GM10266 (cell line): Measurements from ENCODE around the gene CAPN13.

Source experiments
- DNase-seq: peaks from one replicate; pipeline ENCODE4 v3.0.0; 2012; ENCODE audit errors: extremely low spot score
- TF ChIP-seq, protein P1 (sequence below): IDR thresholded peaks from 2 replicates; pipeline ENCODE4 v1.5.1; 2012; ENCODE audit warnings: mild to moderate bottlenecking, low read depth; ENCODE audit not compliant: control insufficient read depth, insufficient read depth; ENCODE audit errors: missing control alignments

CAPN13 gene

DNA sequence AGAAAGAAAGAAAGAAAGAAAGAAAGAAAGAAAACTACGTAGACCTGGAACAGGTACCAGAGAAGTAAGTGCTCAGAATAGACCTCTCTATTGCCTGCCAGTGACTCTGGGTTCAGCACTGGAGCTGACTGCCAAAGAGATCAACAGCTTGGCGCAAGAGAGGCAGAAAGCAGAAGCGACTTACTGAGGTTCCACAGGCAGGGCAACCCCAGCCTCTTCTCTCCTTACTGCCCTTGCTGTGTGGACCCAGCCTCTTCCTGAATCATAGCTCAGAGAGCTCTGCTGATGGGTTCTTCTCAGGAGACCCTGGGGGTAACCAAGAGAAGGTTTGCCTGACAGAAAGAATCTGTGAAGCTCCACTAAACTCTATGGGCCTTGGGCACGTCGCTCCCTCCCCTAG is 7.1 kb downstream of the CAPN13 start:
- TF ChIP-seq, protein P1, sequence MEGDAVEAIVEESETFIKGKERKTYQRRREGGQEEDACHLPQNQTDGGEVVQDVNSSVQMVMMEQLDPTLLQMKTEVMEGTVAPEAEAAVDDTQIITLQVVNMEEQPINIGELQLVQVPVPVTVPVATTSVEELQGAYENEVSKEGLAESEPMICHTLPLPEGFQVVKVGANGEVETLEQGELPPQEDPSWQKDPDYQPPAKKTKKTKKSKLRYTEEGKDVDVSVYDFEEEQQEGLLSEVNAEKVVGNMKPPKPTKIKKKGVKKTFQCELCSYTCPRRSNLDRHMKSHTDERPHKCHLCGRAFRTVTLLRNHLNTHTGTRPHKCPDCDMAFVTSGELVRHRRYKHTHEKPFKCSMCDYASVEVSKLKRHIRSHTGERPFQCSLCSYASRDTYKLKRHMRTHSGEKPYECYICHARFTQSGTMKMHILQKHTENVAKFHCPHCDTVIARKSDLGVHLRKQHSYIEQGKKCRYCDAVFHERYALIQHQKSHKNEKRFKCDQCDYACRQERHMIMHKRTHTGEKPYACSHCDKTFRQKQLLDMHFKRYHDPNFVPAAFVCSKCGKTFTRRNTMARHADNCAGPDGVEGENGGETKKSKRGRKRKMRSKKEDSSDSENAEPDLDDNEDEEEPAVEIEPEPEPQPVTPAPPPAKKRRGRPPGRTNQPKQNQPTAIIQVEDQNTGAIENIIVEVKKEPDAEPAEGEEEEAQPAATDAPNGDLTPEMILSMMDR = no peak

DNA sequence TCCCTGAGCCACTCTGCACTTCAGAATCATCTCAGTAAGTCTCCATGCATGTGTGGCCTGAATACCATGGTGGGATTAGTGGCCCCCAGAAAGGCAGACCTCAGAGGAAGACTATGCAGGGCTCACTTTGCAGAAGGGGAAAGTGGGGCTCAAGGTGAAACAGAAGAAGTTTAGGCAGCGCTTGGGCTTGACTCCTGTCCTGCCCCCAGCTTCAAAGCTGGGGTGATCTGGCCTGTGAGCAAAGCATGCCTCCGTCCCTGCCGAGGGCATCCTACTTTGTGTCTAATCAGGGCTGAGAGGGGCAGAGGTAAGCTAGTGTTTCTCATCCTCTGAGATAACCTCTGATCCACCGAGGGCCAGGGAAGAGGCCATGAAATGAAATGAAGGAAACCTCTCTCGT is 7.9 kb downstream of the CAPN13 start:
- TF ChIP-seq, protein P1 = no peak
- no peak for DNase-seq

More for the DNA sequence above, 7.1 kb downstream of the CAPN13 start:
- no peak for DNase-seq

DNA sequence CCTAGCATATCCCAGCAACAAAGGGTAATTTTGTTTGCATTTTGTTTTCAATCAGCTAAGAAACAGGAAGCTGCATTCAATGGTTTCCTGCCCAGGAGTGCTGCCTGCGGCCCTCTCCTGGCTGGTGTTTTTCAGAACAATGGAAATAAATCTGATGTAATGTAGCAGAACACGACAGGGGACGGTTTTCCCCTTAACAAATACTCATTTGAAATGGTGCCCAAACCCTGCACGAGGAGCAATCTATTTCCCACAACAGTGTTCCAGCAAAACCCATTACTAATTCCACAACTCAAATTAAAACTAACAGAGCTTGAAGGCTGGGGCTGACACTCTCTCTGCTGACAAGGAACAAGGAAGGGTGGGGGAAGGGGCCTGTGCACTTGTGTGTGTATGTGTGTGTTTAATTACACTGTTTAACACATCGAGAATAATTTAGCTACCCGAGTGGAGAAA is 8.7 kb downstream of the CAPN13 start:
- TF ChIP-seq, protein P1 = no peak
- DNase-seq = no peak

DNA sequence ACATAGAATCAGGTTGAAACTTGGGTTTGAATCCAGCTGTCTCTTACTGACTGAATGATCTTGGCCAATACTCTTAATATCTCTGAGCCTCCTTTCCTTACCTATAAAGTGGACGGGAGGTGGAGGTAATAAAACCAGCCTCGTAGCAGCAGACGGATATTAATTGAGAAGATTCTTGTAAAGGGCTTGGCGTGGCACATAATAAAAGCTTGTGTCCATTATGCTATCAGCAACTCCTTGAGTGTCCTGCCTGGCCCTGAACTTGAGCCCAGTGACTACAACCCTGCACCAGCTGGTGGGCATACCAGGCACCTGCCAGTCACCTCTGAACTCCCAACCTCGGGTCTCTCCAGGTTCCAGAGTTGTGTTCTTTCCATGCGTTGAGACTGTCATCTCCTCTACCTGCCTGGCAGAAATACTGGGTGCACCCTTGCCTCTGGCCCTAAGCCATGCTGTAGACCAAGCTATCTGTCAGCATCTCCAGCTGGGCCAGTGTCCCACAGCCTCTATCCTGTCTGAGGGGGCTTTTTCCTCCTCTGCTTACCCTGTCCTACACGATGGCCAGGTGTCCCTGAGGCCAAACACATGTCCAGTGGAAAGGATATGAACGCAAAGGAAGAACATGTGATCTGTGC is 9.7 kb downstream of the CAPN13 start:
- no peak for DNase-seq
- TF ChIP-seq, protein P1 = no peak

DNA sequence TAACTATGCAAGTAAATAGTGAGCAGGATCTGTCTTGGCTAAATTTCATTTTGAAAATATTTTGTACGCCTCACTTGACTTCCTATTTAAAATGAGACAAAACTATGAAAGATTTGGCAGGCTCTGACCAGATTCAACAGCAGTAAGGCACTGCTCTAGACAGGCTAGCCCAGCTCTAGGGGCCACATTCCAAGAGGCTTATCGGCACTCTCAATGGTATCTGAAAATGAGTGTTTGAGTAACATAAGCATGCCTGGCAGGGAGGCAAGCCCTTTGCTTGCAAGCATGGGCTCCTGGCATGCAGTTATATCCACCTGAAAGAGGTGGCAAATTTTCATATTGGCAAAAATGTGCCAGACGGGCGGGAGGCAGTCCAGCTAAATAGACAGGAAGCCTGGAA is 10.5 kb downstream of the CAPN13 start:
- no peak for DNase-seq
- TF ChIP-seq, protein P1 = no peak

DNA sequence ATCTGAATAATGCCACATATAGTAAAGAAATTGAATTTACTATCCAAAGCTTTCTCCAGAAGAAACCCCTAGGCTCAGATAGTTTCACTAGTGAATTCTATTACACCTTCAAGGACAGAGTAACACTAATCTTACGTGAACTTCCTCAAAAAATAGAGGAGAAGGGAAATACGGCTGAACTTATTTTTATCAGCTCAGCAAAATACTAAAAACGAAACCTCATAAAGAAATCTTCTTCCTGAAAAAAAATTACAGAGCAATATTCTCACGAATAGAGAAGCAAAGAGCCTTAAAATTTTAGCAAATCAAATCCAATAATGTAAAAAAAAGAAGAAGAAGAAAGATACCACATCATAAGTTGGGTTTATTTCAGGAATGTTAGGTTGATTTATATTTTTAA is 14.7 kb downstream of the CAPN13 start:
- DNase-seq = no peak

DNA sequence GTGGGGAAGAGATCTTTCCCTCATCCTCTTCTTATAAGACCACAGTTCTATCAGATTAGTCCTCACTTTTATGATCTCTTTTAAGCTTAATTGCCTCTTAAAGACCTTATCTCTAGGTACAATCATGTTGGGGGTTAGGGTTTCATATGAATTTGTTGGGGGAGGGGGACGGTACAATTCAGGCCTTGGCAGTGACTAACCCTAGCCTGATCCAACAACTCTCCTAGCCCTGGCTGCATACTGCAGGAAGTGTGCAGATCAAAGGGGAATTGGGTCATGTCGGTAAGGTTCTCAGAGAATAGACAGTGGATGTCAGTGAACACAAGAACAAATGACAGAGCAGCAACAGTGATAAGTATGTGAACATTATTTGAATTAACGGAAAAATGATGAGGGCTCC is 16.4 kb downstream of the CAPN13 start:
- TF ChIP-seq, protein P1 = no peak

More for the DNA sequence above, 14.7 kb downstream of the CAPN13 start:
- TF ChIP-seq, protein P1 = no peak

More for the DNA sequence above, 16.4 kb downstream of the CAPN13 start:
- no peak for DNase-seq
